Immature natural killer cell (primary cell): Measurements from ENCODE around the gene MPHOSPH9. TPM values are rescaled to one million over a fixed set of nuclear protein-coding genes. Genes with fewer than 3 reads are reported as not detected.

Source experiments
- DNase-seq, 3 donors: peaks; one replicate each; pipeline ENCODE4 v3.0.0; 2022; ENCODE audit warnings: mixed read lengths in 1 of 3
- H3K27ac Mint-ChIP-seq, 6 donors: one replicate each; pipeline ENCODE4 v1.8.0; 2020; ENCODE audit warnings: mixed read lengths in 6 of 6, mild to moderate bottlenecking in 5 of 6, inconsistent platforms in 4 of 6, moderate library complexity in 3 of 6
- H3K27me3 Mint-ChIP-seq, 3 donors: one replicate each; pipeline ENCODE4 v1.8.0; 2020 to 2021; ENCODE audit warnings: low read depth in 3 of 3, mild to moderate bottlenecking in 3 of 3, mixed read lengths in 3 of 3, moderate library complexity in 3 of 3, inconsistent platforms in 1 of 3
- H3K36me3 Mint-ChIP-seq, 3 donors: one replicate each; pipeline ENCODE4 v1.8.0; 2020; ENCODE audit warnings: mixed read lengths in 3 of 3, inconsistent platforms in 2 of 3, mild to moderate bottlenecking in 2 of 3
- H3K4me1 Mint-ChIP-seq, 2 donors: one replicate each; pipeline ENCODE4 v1.8.0; 2020; ENCODE audit warnings: inconsistent platforms in 2 of 2, mild to moderate bottlenecking in 2 of 2, mixed read lengths in 2 of 2, moderate library complexity in 1 of 2
- H3K4me3 Mint-ChIP-seq, 5 donors: one replicate each; pipeline ENCODE4 v1.8.0; 2020; ENCODE audit warnings: mild to moderate bottlenecking in 5 of 5, mixed read lengths in 5 of 5, inconsistent platforms in 3 of 5, moderate library complexity in 3 of 5
- H3K9me3 Mint-ChIP-seq, 6 donors: one replicate each; pipeline ENCODE4 v1.8.0; 2020; ENCODE audit warnings: mild to moderate bottlenecking in 6 of 6, mixed read lengths in 6 of 6, inconsistent platforms in 4 of 6, moderate library complexity in 3 of 6
- polyA plus RNA-seq, 3 donors: library from polyadenylated mRNA; unstranded; fragments of 300-500 nt; fragmentation: Illumina TruSeq; gene quantifications; one replicate each; pipeline ENCODE4 v1.2.3, GENCODE V29; 2021

MPHOSPH9 gene
- polyA plus RNA-seq, 3 donors from 2014 or later = 18.8 to 44.8 (median 43.9) TPM

DNA sequence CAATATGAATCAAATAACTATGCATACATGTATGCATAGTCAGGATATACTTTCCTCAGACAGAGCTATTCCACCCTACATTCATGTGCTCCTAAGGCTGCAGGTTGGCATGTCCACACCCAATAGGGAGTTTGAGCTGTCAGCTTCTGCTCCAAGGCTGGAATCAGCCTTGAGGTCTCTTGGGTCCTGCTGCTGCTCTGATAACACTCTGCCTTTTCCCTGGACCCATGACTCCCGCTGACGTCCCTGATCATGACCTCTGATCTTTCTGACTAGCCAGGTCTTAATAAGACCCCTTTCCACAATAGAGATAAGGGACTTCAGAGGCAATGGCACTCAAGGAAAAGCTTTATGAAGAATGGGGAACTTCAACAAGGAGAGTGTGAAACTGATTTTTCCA, 87.7 kb downstream of the MPHOSPH9 start:
- DNase-seq = no peak
- Mint-ChIP-seq H3K4me3 (no peak overlapping the region), H3K9me3 (no peaks in the 10 kb centered on the region), H3K36me3 (peaks cover 0 to 3% (median 0%) of the 10 kb centered on the region in 3 donors), H3K27ac (no peak overlapping the region), H3K4me1 (peaks cover 19 to 26% of the 10 kb centered on the region in 2 donors), H3K27me3 (peaks cover 0 to 2% (median 2%) of the 10 kb centered on the region in 3 donors)

DNA sequence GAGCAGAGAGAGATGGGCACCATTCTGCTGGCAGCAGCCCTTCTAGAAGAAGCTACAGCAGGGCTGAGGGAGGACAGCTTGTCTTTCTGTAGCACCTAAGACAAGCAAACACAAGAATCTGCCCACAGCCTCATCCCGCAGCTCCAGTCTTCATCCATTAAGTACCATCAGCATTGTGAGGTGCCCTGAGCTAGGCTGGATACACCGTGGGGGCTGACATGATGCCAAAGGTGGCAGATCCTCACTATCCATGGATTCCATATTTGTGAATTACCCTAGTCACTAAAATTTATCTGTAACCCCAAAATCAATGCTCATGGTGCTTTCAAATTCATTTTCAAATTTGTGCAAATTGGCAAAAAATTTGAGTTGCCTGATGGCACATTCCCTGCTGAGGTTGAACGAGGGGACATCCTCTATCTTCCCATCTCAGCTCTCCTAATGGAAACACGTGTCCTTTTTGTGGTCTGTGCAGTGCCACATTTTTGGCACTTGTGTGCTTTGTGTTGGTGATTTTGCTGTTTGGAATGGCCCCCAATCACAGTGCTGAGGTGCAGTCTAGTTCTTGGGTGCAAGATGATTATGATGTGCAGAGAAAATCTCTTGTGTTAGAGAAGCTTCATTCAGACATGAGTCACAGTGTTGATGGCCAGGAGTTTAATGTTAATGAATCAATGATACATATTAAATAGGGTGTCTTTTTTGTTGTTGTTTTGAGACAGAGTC, 89.0 kb downstream of the MPHOSPH9 start:
- Mint-ChIP-seq H3K27me3 (peaks cover 0 to 2% (median 2%) of the 10 kb centered on the region in 3 donors), H3K4me3 (no peak overlapping the region), H3K36me3 (peaks cover 0 to 3% (median 3%) of the 10 kb centered on the region in 3 donors), H3K9me3 (no peaks in the 10 kb centered on the region), H3K27ac (peak overlapping the region in 1 of 6 donors; percentile 43), H3K4me1 (peaks cover 9 to 21% of the 10 kb centered on the region in 2 donors)
- no peak for DNase-seq

DNA sequence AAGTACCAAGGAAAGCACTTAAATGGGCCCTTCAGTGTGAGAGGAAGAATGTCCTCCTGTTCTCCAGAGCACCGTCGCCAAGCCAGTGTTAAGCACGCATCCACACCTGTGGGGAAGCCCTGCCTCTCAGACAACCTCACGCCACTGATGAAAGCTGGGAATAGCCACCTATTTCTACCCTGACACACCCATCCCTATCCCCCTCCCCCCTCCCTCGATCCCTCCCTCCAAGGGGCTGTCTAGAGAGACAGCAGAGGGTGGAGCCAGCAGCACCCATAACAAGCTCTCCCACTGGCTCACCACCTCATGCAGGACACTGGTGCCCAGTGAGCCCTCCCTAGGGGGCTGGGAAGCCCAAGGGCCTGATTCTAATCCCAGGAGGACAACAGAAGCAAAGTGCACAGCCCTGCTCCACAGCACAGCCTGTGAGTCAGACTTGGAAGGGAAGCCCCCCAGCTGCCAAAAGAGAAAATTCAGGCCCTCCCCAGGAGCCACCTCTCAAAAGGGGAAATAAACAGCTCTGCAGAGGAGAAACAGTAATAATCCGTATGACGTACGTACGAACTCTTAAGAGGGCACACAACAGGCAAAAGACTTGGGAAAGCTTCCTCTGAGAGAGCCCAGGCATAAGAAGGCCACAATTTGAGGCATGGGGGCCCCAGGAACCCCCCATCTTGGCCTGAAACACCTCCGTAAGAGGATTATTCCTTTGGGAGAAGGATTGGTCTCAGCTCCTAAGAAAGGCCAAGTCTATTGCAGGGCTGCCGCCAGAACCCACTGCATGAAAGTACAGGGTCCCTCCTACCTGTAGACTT, 89.8 kb downstream of the MPHOSPH9 start:
- Mint-ChIP-seq H3K4me1 (peaks cover 2 to 13% of the 10 kb centered on the region in 2 donors), H3K4me3 (no peak overlapping the region), H3K27ac (no peak overlapping the region), H3K27me3 (peaks cover 0 to 2% (median 0%) of the 10 kb centered on the region in 3 donors), H3K9me3 (no peaks in the 10 kb centered on the region), H3K36me3 (peaks cover 0 to 3% (median 3%) of the 10 kb centered on the region in 3 donors)
- no peak for DNase-seq

DNA sequence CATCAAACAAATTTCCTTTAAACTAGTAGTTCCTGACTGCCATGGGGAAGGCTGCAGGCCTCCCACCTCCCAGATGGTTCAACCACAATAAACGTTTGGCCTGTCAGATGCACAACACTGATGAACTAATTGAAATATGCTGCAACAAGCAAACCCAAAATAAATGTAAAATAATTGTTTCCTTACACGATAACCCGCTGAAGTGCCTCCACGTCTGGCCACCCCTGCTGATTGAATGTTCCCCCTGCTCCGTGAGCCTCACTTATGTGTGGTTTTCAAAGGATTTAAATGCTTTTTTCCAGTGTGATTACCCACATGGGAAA, 90.5 kb downstream of the MPHOSPH9 start:
- peaks cover 0 to 3% (median 3%) of the 10 kb centered on the region in 3 donors for H3K36me3 Mint-ChIP-seq
- no peak overlapping the region for H3K27ac Mint-ChIP-seq
- H3K27me3 Mint-ChIP-seq = peaks cover 0 to 1% (median 0%) of the 10 kb centered on the region in 3 donors
- peaks cover 2 to 9% of the 10 kb centered on the region in 2 donors for H3K4me1 Mint-ChIP-seq
- DNase-seq = no peak
- no peaks in the 10 kb centered on the region for H3K9me3 Mint-ChIP-seq
- H3K4me3 Mint-ChIP-seq = no peak overlapping the region

DNA sequence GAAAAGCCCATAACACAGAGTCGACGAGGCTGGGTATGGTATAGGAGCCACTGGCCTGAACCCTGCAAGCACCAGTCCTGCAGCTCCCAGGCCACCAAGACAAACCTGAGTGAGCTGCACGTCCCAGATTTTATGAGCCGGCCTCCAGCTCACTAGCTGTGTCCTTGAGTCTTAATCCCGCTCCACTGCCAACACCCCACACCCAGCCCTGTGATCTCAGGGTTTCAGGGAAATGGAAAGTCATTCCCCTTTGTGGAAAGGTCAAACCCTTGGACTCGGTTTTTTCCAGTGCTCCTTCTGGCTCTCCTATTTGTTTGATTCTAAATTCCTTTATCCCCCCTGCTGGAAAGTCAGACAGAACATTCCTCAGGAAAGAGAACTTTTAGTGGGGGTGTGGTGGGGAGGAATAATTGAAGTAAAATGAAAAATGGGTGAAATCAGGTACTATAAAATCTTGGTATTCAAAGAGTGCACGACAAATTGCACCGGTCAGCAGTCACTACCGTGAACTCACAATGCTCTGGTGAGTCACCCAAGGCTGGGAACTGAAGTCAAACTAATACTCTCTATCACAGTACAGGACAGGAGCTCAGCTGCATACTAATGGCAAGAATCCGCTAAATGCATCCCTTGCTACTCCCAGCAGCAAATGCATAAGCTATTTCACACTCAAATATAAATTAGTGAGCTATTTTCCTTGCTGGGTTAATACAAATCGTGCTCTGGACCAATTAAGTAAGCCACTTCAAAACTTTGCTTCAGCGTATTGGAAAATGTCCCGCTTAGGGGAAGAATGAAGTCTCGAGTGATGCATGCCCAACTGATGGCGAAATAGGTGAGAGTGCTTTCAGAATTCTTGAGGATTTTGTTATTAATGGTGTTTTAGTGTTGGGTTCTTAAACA, 91.1 kb downstream of the MPHOSPH9 start:
- peaks cover 0 to 3% (median 3%) of the 10 kb centered on the region in 3 donors for H3K36me3 Mint-ChIP-seq
- no peaks in the 10 kb centered on the region for H3K9me3 Mint-ChIP-seq
- peaks cover 2 to 6% of the 10 kb centered on the region in 2 donors for H3K4me1 Mint-ChIP-seq
- no peak for DNase-seq
- H3K27me3 Mint-ChIP-seq = no peaks in the 10 kb centered on the region
- H3K4me3 Mint-ChIP-seq = no peak overlapping the region
- H3K27ac Mint-ChIP-seq = no peak overlapping the region

DNA sequence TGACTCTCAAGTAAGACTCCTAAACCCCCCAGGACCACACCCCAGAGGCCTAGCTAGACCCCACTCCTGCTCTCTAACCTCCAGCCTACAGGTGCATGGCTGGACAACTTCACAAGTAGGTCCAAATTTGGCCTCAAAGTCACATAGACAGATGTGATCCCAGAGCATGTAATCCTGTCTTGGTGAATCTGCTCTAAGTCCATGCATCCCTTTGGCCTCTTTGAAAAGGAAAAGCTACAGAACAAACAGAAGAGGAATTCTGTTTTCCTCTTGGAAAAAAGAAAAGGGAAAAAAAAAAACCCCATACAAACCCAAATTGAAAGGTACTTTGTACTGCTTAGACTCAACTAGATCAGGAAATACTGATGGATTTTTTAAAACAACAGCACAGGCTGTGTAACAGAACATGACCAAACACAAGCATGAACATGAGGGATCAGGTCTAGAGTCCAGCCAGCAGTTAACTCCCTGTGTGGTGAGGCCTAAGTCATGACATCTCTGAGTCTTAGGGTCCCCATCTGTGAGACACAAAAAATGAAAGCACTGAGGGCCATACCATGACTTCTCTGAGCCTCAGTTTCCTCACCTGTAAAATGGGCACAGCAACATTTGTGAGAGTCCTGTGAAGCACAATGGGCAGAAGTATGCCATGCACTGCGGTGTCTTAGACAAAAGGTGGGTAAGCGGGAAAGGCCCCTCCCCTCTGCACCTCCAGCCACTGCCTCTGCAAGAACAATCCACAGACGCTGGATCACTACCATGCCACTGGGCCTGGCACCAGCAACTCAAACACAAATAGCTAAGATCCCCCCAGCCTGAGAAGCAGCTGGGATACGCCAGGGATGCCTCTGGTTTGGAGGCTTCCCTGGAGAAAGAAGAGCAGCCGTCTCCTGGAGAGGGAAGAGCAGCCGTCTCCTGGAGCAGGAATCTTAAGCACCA, 92.0 kb downstream of the MPHOSPH9 start:
- H3K27me3 Mint-ChIP-seq = no peaks in the 10 kb centered on the region
- H3K4me3 Mint-ChIP-seq = no peak overlapping the region
- peak overlapping the region in 1 of 6 donors; percentile 7 for H3K27ac Mint-ChIP-seq
- peaks cover 2 to 6% of the 10 kb centered on the region in 2 donors for H3K4me1 Mint-ChIP-seq
- no peak for DNase-seq
- no peaks in the 10 kb centered on the region for H3K9me3 Mint-ChIP-seq
- H3K36me3 Mint-ChIP-seq = peaks cover 0 to 3% (median 2%) of the 10 kb centered on the region in 3 donors

DNA sequence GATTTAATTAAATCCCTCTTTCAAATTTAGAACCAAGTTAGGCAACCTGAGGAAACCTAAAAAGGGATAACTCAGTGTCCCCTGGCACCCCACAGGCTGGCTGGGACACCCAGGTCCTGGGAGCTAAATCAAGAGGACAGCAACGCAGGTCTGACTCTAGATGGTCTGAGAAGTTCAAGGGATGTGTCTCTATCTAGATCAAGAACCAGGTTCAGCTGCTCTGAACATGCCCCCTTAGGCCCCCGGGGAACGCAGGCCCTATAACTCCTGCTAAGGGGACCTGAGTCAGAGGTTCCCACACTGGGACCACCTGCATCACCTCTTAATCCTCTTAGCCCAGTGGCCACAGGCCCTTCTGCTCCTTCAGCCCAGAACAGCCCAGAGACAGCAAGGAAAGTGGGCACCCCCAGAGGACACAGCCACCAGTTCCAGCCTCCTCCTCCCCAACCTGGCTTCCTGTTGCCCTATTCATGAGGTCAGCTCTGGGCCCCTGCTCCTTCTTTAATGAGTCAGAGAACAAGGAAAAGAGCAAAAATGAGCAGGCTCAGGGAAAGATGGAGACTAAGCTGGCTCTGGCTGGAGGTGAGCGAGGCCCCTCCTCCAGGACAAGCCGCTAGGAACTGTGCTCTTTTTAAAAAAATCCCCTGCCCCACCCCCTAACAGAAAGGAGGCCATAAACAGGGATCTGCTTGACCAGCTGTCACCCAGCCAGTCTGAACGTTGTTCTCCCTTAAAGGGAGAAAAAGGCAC, 92.8 kb downstream of the MPHOSPH9 start:
- Mint-ChIP-seq H3K27ac (peak overlapping the region in 1 of 6 donors; percentile 62), H3K4me1 (peaks cover 7 to 12% of the 10 kb centered on the region in 2 donors), H3K4me3 (no peak overlapping the region), H3K36me3 (peaks cover 0 to 8% (median 0%) of the 10 kb centered on the region in 3 donors), H3K9me3 (no peaks in the 10 kb centered on the region), H3K27me3 (no peaks in the 10 kb centered on the region)
- DNase-seq = no peak

DNA sequence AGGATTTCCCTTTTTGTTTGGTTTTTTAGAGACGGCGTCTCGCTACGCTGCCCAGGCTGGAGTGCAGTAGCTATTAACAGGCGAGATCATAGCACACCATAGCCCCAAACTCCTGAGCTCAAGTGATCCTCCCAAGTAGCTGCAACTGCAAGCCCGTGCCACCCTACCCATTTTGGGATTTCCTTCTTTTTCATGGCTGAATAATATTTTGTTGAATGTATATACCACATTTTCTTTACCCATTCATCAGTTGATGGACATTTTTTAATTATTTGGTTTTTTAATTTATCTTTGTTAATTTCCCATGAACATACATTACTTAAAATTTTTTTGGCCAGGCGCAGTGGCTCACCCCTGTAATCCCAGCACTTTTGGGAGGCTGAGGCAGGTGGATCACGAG, 97.3 kb downstream of the MPHOSPH9 start:
- DNase-seq = no peak
- Mint-ChIP-seq H3K4me3 (no peak overlapping the region), H3K27me3 (no peaks in the 10 kb centered on the region), H3K4me1 (peaks cover 37 to 45% of the 10 kb centered on the region in 2 donors), H3K9me3 (no peaks in the 10 kb centered on the region), H3K36me3 (peaks cover 0 to 8% (median 0%) of the 10 kb centered on the region in 3 donors), H3K27ac (peak overlapping the region in 1 of 6 donors; percentile 11)

DNA sequence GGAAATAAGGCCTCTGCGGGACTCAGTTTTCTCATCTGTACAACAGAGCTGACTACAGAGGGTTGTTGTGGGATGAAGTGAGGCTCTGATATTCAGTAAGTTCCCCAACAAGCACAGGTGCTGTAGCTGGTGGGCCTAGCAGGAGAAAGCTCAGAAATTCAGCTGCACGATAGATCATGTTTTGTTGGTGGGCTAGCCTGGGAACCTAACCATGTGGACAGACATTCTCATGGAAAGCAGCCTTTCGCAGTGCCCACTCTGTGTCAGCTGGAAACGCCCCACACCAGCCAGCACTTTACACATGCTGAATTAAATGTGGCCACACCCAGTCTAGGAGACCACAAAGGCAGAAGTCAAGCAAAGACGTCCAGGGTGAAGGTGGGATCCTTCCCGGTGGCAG, 98.1 kb downstream of the MPHOSPH9 start:
- Mint-ChIP-seq H3K27ac (peak overlapping the region in 3 of 6 donors; percentile 6 to 50 (median 11)), H3K36me3 (peaks cover 0 to 8% (median 0%) of the 10 kb centered on the region in 3 donors), H3K4me1 (peaks cover 35 to 45% of the 10 kb centered on the region in 2 donors), H3K9me3 (no peaks in the 10 kb centered on the region), H3K27me3 (no peaks in the 10 kb centered on the region), H3K4me3 (peak overlapping the region in 4 of 5 donors; percentile 25 to 61 (median 34))
- no peak for DNase-seq

DNA sequence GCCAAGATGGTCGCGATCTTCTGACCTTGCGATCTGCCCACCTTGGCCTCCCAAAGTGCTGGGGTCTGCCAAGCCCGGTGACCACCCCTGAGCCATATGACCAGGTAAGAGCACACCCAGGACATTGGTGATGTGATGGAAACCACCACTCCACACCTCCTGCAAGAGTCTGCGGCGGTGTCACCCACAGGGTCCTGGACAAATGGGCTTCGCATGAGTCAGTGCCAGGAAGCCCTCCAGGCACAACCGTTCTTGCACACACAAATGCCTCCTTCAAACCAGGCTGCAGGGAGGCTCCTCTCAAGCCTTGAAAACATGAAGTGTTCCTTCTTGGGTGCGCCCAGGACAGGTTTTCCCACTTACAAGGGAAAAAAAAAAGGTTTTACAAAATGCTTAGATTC, 98.7 kb downstream of the MPHOSPH9 start:
- H3K4me1 Mint-ChIP-seq = peaks cover 35 to 41% of the 10 kb centered on the region in 2 donors

DNA sequence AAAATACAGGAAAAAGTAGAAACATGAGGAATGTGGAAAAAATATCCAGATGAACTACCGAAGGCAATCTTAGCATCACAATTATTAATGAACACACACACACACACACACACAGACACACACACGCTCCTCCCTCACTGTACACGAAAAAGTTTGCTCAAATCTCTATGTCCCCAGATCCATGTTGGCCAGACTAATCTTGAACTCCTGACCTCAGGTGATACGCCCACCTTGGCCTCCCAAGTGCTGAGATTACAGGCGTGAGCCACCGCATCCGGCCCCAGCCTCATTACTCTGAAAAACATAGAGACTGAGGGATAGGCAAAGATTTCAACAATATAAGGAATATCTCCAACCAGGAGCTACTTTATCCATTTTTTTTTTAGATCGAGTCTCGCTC, 99.2 kb downstream of the MPHOSPH9 start:
- Mint-ChIP-seq H3K9me3 (no peaks in the 10 kb centered on the region), H3K27me3 (no peaks in the 10 kb centered on the region), H3K4me3 (no peak overlapping the region), H3K36me3 (peaks cover 0 to 5% (median 0%) of the 10 kb centered on the region in 3 donors), H3K4me1 (peaks cover 35 to 40% of the 10 kb centered on the region in 2 donors), H3K27ac (peak overlapping the region in 1 of 6 donors; percentile 13)
- no peak for DNase-seq

More for the DNA sequence above, 98.7 kb downstream of the MPHOSPH9 start:
- peak overlapping the region in 1 of 6 donors; percentile 11 for H3K27ac Mint-ChIP-seq
- no peak for DNase-seq
- no peaks in the 10 kb centered on the region for H3K9me3 Mint-ChIP-seq
- no peaks in the 10 kb centered on the region for H3K27me3 Mint-ChIP-seq
- peaks cover 0 to 5% (median 0%) of the 10 kb centered on the region in 3 donors for H3K36me3 Mint-ChIP-seq
- H3K4me3 Mint-ChIP-seq = no peak overlapping the region
